ENCODE data around the gene OSBP2.

GRCh38 chr22:30828187-30829155 lies 133.8 kb downstream of the OSBP2 start:
- TF ChIP-seq CTCF (conservative IDR thresholded peaks at IDR 0.05; ENCODE audit: low read depth, low read length) = no peak
- TF ChIP-seq EZH2phosphoT487 (IDR thresholded peaks at IDR 0.05; ENCODE audit: borderline replicate concordance, low read length) = no peak
- no peak for TF ChIP-seq EZH2 (IDR thresholded peaks at IDR 0.05; ENCODE audit: low read length, unreplicated experiment)

All from PC-3 (cell line).